IMR-90 (cell line): ENCODE measurements around the gene CRTAP. TPM values are rescaled to one million over a fixed set of nuclear protein-coding genes. Genes with fewer than 3 reads are reported as not detected.

Experiments used
- ATAC-seq: fragments of 200-7000 bp; cut with Tn5 transposase; 2 replicates; pipeline ENCODE4 v1.9.1; 2020; ENCODE audit warnings: low read depth, mild to moderate bottlenecking, moderate library complexity
- BruUV-seq: library from RNA; stranded (reverse); fragments of 400-500 nt; replicated peaks from 2 replicates; lab custom pipeline; 2021; lab: Mats Ljungman, UMichigan
- CTCF ChIA-PET: fragments of 300-600 bp; formaldehyde crosslinking; extraction: SDS; loops from one replicate; lab custom pipeline; 2021; ENCODE audit warnings: antibody characterized with exemption; lab: Yijun Ruan, JAX
- POLR2A ChIA-PET: fragments of 300-600 bp; sonication (Branson Sonifier 250); formaldehyde crosslinking; loops from one replicate; lab custom pipeline; 2022; ENCODE audit warnings: antibody characterized with exemption; ENCODE audit not compliant: unreplicated experiment; lab: Charles Lee
- DNase-seq: peaks from one replicate; pipeline ENCODE4 v3.0.0; 2013
- H2AFZ ChIP-seq: replicated peaks from 2 replicates; pipeline ENCODE3; 2013; ENCODE audit warnings: low read length, mild to moderate bottlenecking; ENCODE audit not compliant: poor library complexity
- H2AK5ac ChIP-seq: 2 replicates; pipeline ENCODE4 v1.6.1; 2013; ENCODE audit warnings: low read depth, low read length, inconsistent platforms
- H2AK9ac ChIP-seq: replicated peaks from 2 replicates; pipeline ENCODE3; 2013; ENCODE audit warnings: mild to moderate bottlenecking, low read depth, low read length, moderate library complexity; ENCODE audit not compliant: poor library complexity
- H2BK120ac ChIP-seq: 2 replicates; pipeline ENCODE4 v1.6.1; 2013; ENCODE audit warnings: low read depth, low read length, inconsistent platforms
- H2BK15ac ChIP-seq: 3 replicates; pipeline ENCODE4 v1.6.1; 2013; ENCODE audit warnings: low read depth, low read length, inconsistent platforms
- H2BK20ac ChIP-seq: 2 replicates; pipeline ENCODE4 v1.6.1; 2013; ENCODE audit warnings: low read depth, mild to moderate bottlenecking, inconsistent platforms, low read length, moderate library complexity
- H2BK5ac ChIP-seq: 2 replicates; pipeline ENCODE4 v1.6.1; 2013; ENCODE audit warnings: mild to moderate bottlenecking, low read depth, low read length, inconsistent platforms; ENCODE audit not compliant: poor library complexity, severe bottlenecking
- H3K14ac ChIP-seq: replicated peaks from 2 replicates; pipeline ENCODE4 v1.6.1; 2013; ENCODE audit warnings: low read depth, low read length, inconsistent platforms
- H3K18ac ChIP-seq: 2 replicates; pipeline ENCODE4 v1.6.1; 2013; ENCODE audit warnings: low read depth, low read length, control low read depth
- H3K23ac ChIP-seq: 2 replicates; pipeline ENCODE4 v1.6.1; 2013; ENCODE audit warnings: low read depth, low read length, inconsistent platforms
- H3K27ac ChIP-seq: 2 replicates; pipeline ENCODE4 v1.5.1; 2013; ENCODE audit warnings: mild to moderate bottlenecking, control low read depth, low read length; ENCODE audit not compliant: insufficient read depth
- H3K27me3 ChIP-seq: 2 replicates; pipeline ENCODE4 v1.6.1; 2013; ENCODE audit warnings: low read length; ENCODE audit not compliant: control insufficient read depth, insufficient read depth
- H3K36me3 ChIP-seq: 2 replicates; pipeline ENCODE4 v1.6.1; 2013; ENCODE audit warnings: low read length, mixed read lengths; ENCODE audit not compliant: control insufficient read depth, insufficient read depth
- H3K4ac ChIP-seq: 2 replicates; pipeline ENCODE4 v1.6.1; 2013; ENCODE audit warnings: low read depth, low read length, inconsistent platforms
- H3K4me1 ChIP-seq: 2 replicates; pipeline ENCODE4 v1.6.1; 2013; ENCODE audit warnings: low read length, mixed read lengths; ENCODE audit not compliant: control insufficient read depth, insufficient read depth
- H3K4me2 ChIP-seq: 2 replicates; pipeline ENCODE4 v1.6.1; 2013; ENCODE audit warnings: low read depth, mild to moderate bottlenecking, control low read depth, low read length, moderate library complexity
- H3K4me3 ChIP-seq: 2 replicates; pipeline ENCODE4 v1.5.1; 2013; ENCODE audit warnings: low read depth, mild to moderate bottlenecking, control low read depth, low read length, moderate library complexity; ENCODE audit not compliant: insufficient read depth
- H3K56ac ChIP-seq: 2 replicates; pipeline ENCODE4 v1.6.1; 2013; ENCODE audit warnings: low read length, inconsistent platforms; ENCODE audit not compliant: insufficient read depth; ENCODE audit errors: extremely low read depth
- H3K79me1 ChIP-seq, 2 experiments: 2 replicates each; pipeline ENCODE4 v1.6.1; 2013; ENCODE audit warnings: low read length in 2 of 2, inconsistent platforms in 1 of 2, low read depth in 1 of 2
- H3K9ac ChIP-seq: 2 replicates; pipeline ENCODE4 v1.6.1; 2013; ENCODE audit warnings: low read depth, low read length, control low read depth
- H3K9me1 ChIP-seq: 2 replicates; pipeline ENCODE4 v1.6.1; 2013; ENCODE audit warnings: low read length, inconsistent platforms; ENCODE audit not compliant: insufficient read depth
- H3K9me3 ChIP-seq: 2 replicates; pipeline ENCODE4 v1.6.1; 2013; ENCODE audit warnings: low read length; ENCODE audit not compliant: control insufficient read depth, insufficient read depth
- H4K20me1 ChIP-seq: 2 replicates; pipeline ENCODE4 v1.6.1; 2013; ENCODE audit warnings: low read length, inconsistent platforms; ENCODE audit not compliant: insufficient read depth
- H4K5ac ChIP-seq: 2 replicates; pipeline ENCODE4 v1.6.1; 2013; ENCODE audit warnings: mild to moderate bottlenecking, low read depth, low read length, control low read depth
- H4K8ac ChIP-seq, 2 experiments: 2 replicates each; pipeline ENCODE4 v1.6.1; 2013; ENCODE audit warnings: low read depth in 2 of 2, low read length in 2 of 2, control low read depth in 1 of 2, inconsistent platforms in 1 of 2
- H4K91ac ChIP-seq: 2 replicates; pipeline ENCODE4 v1.6.1; 2013; ENCODE audit warnings: low read depth, low read length, inconsistent platforms; ENCODE audit not compliant: insufficient read depth
- BHLHE40 ChIP-seq: fragments of 150-350 bp; IDR thresholded peaks from 2 replicates; pipeline ENCODE4 v1.6.1; 2016; ENCODE audit warnings: mild to moderate bottlenecking, low read depth, low read length
- CEBPB ChIP-seq: IDR thresholded peaks from 2 replicates; pipeline ENCODE4 v1.6.1; 2012; ENCODE audit warnings: low read depth, low read length, improper control_type of control experiment
- CHD1 ChIP-seq: IDR thresholded peaks from 2 replicates; pipeline ENCODE4 v1.6.1; 2012; ENCODE audit warnings: low read depth, low read length, improper control_type of control experiment
- CTCF ChIP-seq: conservative IDR thresholded peaks from 2 replicates; pipeline ENCODE4 v1.5.1; 2012; ENCODE audit warnings: mild to moderate bottlenecking, low read depth, low read length, improper control_type of control experiment
- ELK1 ChIP-seq: fragments of 150-350 bp; IDR thresholded peaks from 2 replicates; pipeline ENCODE4 v1.6.1; 2016; ENCODE audit warnings: low read depth, mild to moderate bottlenecking, low read length, moderate library complexity, borderline replicate concordance
- FOS ChIP-seq: fragments of 150-350 bp; IDR thresholded peaks from 2 replicates; pipeline ENCODE4 v1.6.1; 2016; ENCODE audit warnings: low read depth, low read length
- MAFK ChIP-seq: IDR thresholded peaks from 2 replicates; pipeline ENCODE4 v1.6.1; 2012; ENCODE audit warnings: low read depth, low read length, improper control_type of control experiment
- NFE2L2 ChIP-seq: fragments of 150-350 bp; IDR thresholded peaks from 2 replicates; pipeline ENCODE4 v1.6.1; 2016; ENCODE audit warnings: low read depth, mild to moderate bottlenecking, low read length
- POLR2A ChIP-seq: IDR thresholded peaks from 2 replicates; pipeline ENCODE4 v1.6.1; 2012; ENCODE audit warnings: mild to moderate bottlenecking, low read depth, low read length
- RAD21 ChIP-seq: IDR thresholded peaks from 2 replicates; pipeline ENCODE4 v1.6.1; 2012; ENCODE audit warnings: low read length, improper control_type of control experiment
- RCOR1 ChIP-seq: IDR thresholded peaks from 2 replicates; pipeline ENCODE4 v1.6.1; 2012; ENCODE audit warnings: mild to moderate bottlenecking, low read length, improper control_type of control experiment; ENCODE audit not compliant: insufficient replicate concordance
- SMC3 ChIP-seq: fragments of 150-350 bp; IDR thresholded peaks from 2 replicates; pipeline ENCODE4 v1.6.1; 2016; ENCODE audit warnings: low read depth, mild to moderate bottlenecking, antibody characterized with exemption, low read length, moderate library complexity
- USF2 ChIP-seq: fragments of 150-350 bp; IDR thresholded peaks from 2 replicates; pipeline ENCODE4 v1.6.1; 2017; ENCODE audit warnings: mild to moderate bottlenecking, antibody characterized with exemption, low read length, low read depth
- WGBS, 2 experiments: methylation state at CpG; one replicate each; pipeline versions ENCODE4 v1.1.5 to v1.1.7; 2013; ENCODE audit warnings: missing lambda C conversion rate in 2 of 2; ENCODE audit not compliant: insufficient read length in 1 of 2; ENCODE audit errors: extremely low coverage in 2 of 2; 5-methylcytosine and 5-hydroxymethylcytosine counted together
- dilution Hi-C: fragments of 300-500 bp; cut with HindIII; formaldehyde crosslinking; loops from one replicate; pipeline ENCODE4 v1.14.3; 2018; ENCODE audit warnings: low sequenced_read_pairs; ENCODE audit not compliant: unreplicated experiment
- in situ Hi-C: fragments of 300-500 bp; cut with MboI; formaldehyde crosslinking; loops from 3 replicates; pipeline ENCODE4 v1.14.3; 2019; ENCODE audit warnings: low sequenced_read_pairs, inconsistent platforms, mixed read lengths
- intact Hi-C: fragments of 100-400 bp; cut with micrococcal nuclease; formaldehyde crosslinking; loops from 2 replicates; pipeline ENCODE4 v1.10.0; 2022
- polyA plus RNA-seq, 3 experiments: library from polyadenylated mRNA; depleted of rRNA; stranded (reverse); fragments of >200 nt; gene quantifications; 2 replicates each; pipeline ENCODE4 v1.2.3, GENCODE V29; 2012; ENCODE audit warnings: low replicate concordance in 1 of 3
- total RNA-seq: library from RNA; depleted of rRNA; stranded (reverse); fragments of >200 nt; gene quantifications from 2 replicates; pipeline ENCODE4 v1.2.3, GENCODE V29; 2012

CRTAP gene
- total and polyA plus RNA-seq, 2 of the 4 experiments (the other 2 are of a cell fraction) = 108 to 205 TPM

- no peak overlapping the region for H3K9ac ChIP-seq
- no peaks in the 10 kb centered on the region for H3K9me1 ChIP-seq
- H3K9me3 ChIP-seq = no peaks in the 10 kb centered on the region
- H3K23ac ChIP-seq = no peak overlapping the region
- no peak overlapping the region for H3K4me2 ChIP-seq
- no peak overlapping the region for H2BK120ac ChIP-seq
- POLR2A ChIA-PET = no interaction called here
- H3K79me1 ChIP-seq = no peaks in the 10 kb centered on the region
- no peak for TF ChIP-seq USF2
- no peak for TF ChIP-seq RAD21
- no peak for TF ChIP-seq POLR2A
- no peak for TF ChIP-seq NFE2L2
- no peak for TF ChIP-seq BHLHE40
- no peak for TF ChIP-seq FOS
- TF ChIP-seq CHD1 = no peak
- no peak for TF ChIP-seq CTCF
- TF ChIP-seq SMC3 = no peak
- no peak for TF ChIP-seq CEBPB
- TF ChIP-seq RCOR1 = no peak
- TF ChIP-seq ELK1 = no peak
- TF ChIP-seq MAFK = no peak
- H4K5ac ChIP-seq = no peak overlapping the region
- CTCF ChIA-PET = no interaction called here
- no peak overlapping the region for H3K27ac ChIP-seq
- H3K27me3 ChIP-seq = no peaks in the 10 kb centered on the region
- no peak overlapping the region for H3K14ac ChIP-seq
- ATAC-seq (no peak), DNase-seq (no peak)
- intact Hi-C loops (no loop called here), dilution Hi-C loops (no loop called here), in situ Hi-C loops (no loop called here)
- H3K56ac ChIP-seq = no peak overlapping the region
- H2BK15ac ChIP-seq = no peak overlapping the region
- H3K18ac ChIP-seq = no peak overlapping the region
- BruUV-seq = no TSS peak
- no peak overlapping the region for H2AK5ac ChIP-seq
- no peaks in the 10 kb centered on the region for H3K4me1 ChIP-seq
- no peak overlapping the region for H2AFZ ChIP-seq
- H4K91ac ChIP-seq = no peak overlapping the region
- H4K20me1 ChIP-seq = no peaks in the 10 kb centered on the region
- H2BK20ac ChIP-seq = no peak overlapping the region
- H4K8ac ChIP-seq = no peak overlapping the region
- WGBS, 2 experiments = no CpG with 5 or more reads among the region's 1 CpG
- no peak overlapping the region for H2AK9ac ChIP-seq
- H3K36me3 ChIP-seq = no peaks in the 10 kb centered on the region
- H3K4me3 ChIP-seq = no peak overlapping the region
- H3K4ac ChIP-seq = no peak overlapping the region
- no peak overlapping the region for H2BK5ac ChIP-seq
These were observed 65.3 kb downstream of the CRTAP start for GRCh38 chr3:33179132-33179531.
